Liver (tissue), 9 donors: Measurements from ENCODE around the gene GSAP. TPM values are rescaled to one million over a fixed set of nuclear protein-coding genes. Genes with fewer than 3 reads are reported as not detected.

Experiments
- DNase-seq: peaks from one replicate; pipeline ENCODE4 v3.0.0-alpha.2; 2017; ENCODE audit warnings: low spot score
- H3K27ac ChIP-seq, 2 donors: one replicate each; pipeline ENCODE4 v1.7.0; 2013; ENCODE audit warnings: inconsistent platforms in 2 of 2, low read length in 2 of 2, control low read depth in 1 of 2, low read depth in 1 of 2, mild to moderate bottlenecking in 1 of 2
- H3K27me3 ChIP-seq, 4 donors: one replicate each; pipeline versions ENCODE4 v1.6.1 to v1.7.0; 2013; ENCODE audit warnings: low read length in 3 of 4, inconsistent platforms in 1 of 4, mild to moderate bottlenecking in 1 of 4, moderate library complexity in 1 of 4; ENCODE audit not compliant: control insufficient read depth in 4 of 4, insufficient read depth in 4 of 4
- H3K36me3 ChIP-seq, 4 donors: one replicate each; pipeline versions ENCODE4 v1.6.1 to v1.7.0; 2013; ENCODE audit warnings: low read length in 3 of 4, mild to moderate bottlenecking in 3 of 4, low read depth in 1 of 4, moderate library complexity in 1 of 4; ENCODE audit not compliant: control insufficient read depth in 4 of 4, insufficient read depth in 3 of 4
- H3K4me1 ChIP-seq, 4 donors: one replicate each; pipeline versions ENCODE4 v1.6.1 to v1.7.0; 2013; ENCODE audit warnings: low read length in 3 of 4, mild to moderate bottlenecking in 3 of 4, moderate library complexity in 1 of 4; ENCODE audit not compliant: control insufficient read depth in 4 of 4, insufficient read depth in 4 of 4
- H3K4me3 ChIP-seq, 3 donors: one replicate each; pipeline versions ENCODE4 v1.6.1 to v1.7.0; 2013; ENCODE audit warnings: low read length in 3 of 3, control low read depth in 1 of 3, low read depth in 1 of 3, mild to moderate bottlenecking in 1 of 3
- H3K9ac ChIP-seq, 2 donors: one replicate each; pipeline ENCODE4 v1.7.0; 2013; ENCODE audit warnings: low read length in 2 of 2, mild to moderate bottlenecking in 2 of 2, moderate library complexity in 2 of 2, control low read depth in 1 of 2, low read depth in 1 of 2
- H3K9me3 ChIP-seq, 4 donors: one replicate each; pipeline versions ENCODE4 v1.6.1 to v1.7.0; 2013; ENCODE audit warnings: low read length in 3 of 4; ENCODE audit not compliant: control insufficient read depth in 4 of 4
- EGR1 ChIP-seq, 2 donors: IDR thresholded peaks; 2 replicates each; pipeline ENCODE4 v1.6.1; 2016 to 2018; ENCODE audit warnings: antibody characterized with exemption in 2 of 2, low read depth in 2 of 2
- FOXA1 ChIP-seq: IDR thresholded peaks from 2 replicates; pipeline ENCODE4 v1.6.1; 2016; ENCODE audit warnings: antibody characterized with exemption
- HNF4A ChIP-seq, 2 donors: conservative IDR thresholded peaks; 2 replicates each; pipeline ENCODE4 v1.6.1; 2016; ENCODE audit warnings: antibody characterized with exemption in 2 of 2, mild to moderate bottlenecking in 2 of 2
- HNF4G ChIP-seq: IDR thresholded peaks from 2 replicates; pipeline ENCODE4 v1.6.1; 2016; ENCODE audit warnings: antibody characterized with exemption
- NR2F2 ChIP-seq: IDR thresholded peaks from 2 replicates; pipeline ENCODE4 v1.6.1; 2016; ENCODE audit warnings: antibody characterized with exemption
- RAD21 ChIP-seq, 2 donors: IDR thresholded peaks; 2 replicates each; pipeline ENCODE4 v1.6.1; 2016; ENCODE audit warnings: antibody characterized with exemption in 2 of 2, mild to moderate bottlenecking in 2 of 2
- RXRA ChIP-seq, 2 donors: IDR thresholded peaks; 2 replicates each; pipeline ENCODE4 v1.6.1; 2017 to 2018; ENCODE audit warnings: antibody characterized with exemption in 2 of 2, mild to moderate bottlenecking in 1 of 2
- SP1 ChIP-seq: IDR thresholded peaks from 2 replicates; pipeline ENCODE4 v1.6.1; 2018; ENCODE audit warnings: antibody characterized with exemption, mild to moderate bottlenecking
- TAF1 ChIP-seq: conservative IDR thresholded peaks from 2 replicates; pipeline ENCODE4 v1.6.1; 2016; ENCODE audit warnings: antibody characterized with exemption, mild to moderate bottlenecking
- YY1 ChIP-seq: IDR thresholded peaks from 2 replicates; pipeline ENCODE4 v1.6.1; 2016; ENCODE audit warnings: antibody characterized with exemption, mild to moderate bottlenecking
- WGBS: extraction: QIAGEN DNeasy Blood & Tissue Kit; methylation state at CpG from one replicate; pipeline ENCODE4 v1.1.7; 2013; 5-methylcytosine and 5-hydroxymethylcytosine counted together
- polyA plus RNA-seq, 2 donors: library from polyadenylated mRNA; stranded (reverse) in 1 of 2; unstranded in 1 of 2; fragments of 200-250 nt in 1 of 2; fragments of >200 nt in 1 of 2; fragmentation: Nextera tagmentation in 1 of 2; extraction: Ambion mirVana in 1 of 2; gene quantifications; one replicate each; pipeline versions ENCODE4 v1.2.1 to v1.2.3, GENCODE V29; 2013 to 2015
- total RNA-seq, 2 donors: library from RNA; depleted of rRNA; stranded (reverse); fragments of >200 nt; gene quantifications; one replicate each; pipeline ENCODE4 v1.2.3, GENCODE V29; 2014
- TF ChIP-seq, protein P1 (sequence below): IDR thresholded peaks from 2 replicates; pipeline ENCODE4 v1.6.1; 2016; ENCODE audit warnings: antibody characterized with exemption
- TF ChIP-seq, protein P2 (sequence below): fragments of 150-350 bp; IDR thresholded peaks from 2 replicates; pipeline ENCODE4 v1.5.1; 2017; ENCODE audit warnings: improper control_type of control experiment, low read depth, low read length; ENCODE audit not compliant: missing input control
- TF ChIP-seq, protein P3 (sequence below): IDR thresholded peaks from 2 replicates; pipeline ENCODE4 v1.6.1; 2016; ENCODE audit warnings: antibody characterized with exemption
- donor health status: healthy.
- donor health status: healthy.
- donor health status: healthy.
- donor health status: healthy.
- donor health status: healthy.

The GSAP gene
- total and polyA plus RNA-seq, 4 donors: 4.1 to 30.9 (median 17.7) TPM

DNA sequence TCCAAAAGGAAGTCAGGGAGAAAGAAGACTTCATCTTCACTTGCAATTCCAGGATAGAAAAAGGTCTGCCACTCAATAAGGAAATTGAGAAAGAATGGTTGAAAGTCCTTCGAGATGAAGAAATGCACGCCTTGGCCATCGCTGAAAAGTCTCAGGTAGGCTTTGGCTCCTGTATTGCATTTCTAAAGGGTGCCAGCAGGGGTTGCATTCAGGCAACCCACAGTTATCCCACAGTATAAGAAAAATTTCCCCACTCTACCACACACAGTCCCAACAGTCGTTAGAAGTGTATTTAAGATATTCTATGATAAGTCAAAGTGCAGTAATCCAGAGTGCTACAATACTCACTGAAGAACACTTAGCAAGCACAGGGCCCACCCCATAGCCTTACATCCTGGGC lies 123.1 kb downstream of the GSAP start:
- Histone ChIP-seq H3K36me3 (no peaks in the 10 kb centered on the region), H3K27me3 (no peaks in the 10 kb centered on the region), H3K9me3 (no peaks in the 10 kb centered on the region), H3K27ac (no peak overlapping the region), H3K9ac (no peak overlapping the region), H3K4me3 (no peak overlapping the region), H3K4me1 (no peaks in the 10 kb centered on the region)
- WGBS: 88% methylated on average over 4 of the region's 4 CpGs
- no peak for DNase-seq
- TF ChIP-seq RXRA (IDR thresholded peaks at IDR 0.05): no peak
- TF ChIP-seq YY1: no peak
- TF ChIP-seq, protein P1, sequence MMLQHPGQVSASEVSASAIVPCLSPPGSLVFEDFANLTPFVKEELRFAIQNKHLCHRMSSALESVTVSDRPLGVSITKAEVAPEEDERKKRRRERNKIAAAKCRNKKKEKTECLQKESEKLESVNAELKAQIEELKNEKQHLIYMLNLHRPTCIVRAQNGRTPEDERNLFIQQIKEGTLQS: no peak
- TF ChIP-seq TAF1: no peak
- no peak for TF ChIP-seq HNF4G
- TF ChIP-seq HNF4A (conservative IDR thresholded peaks at IDR 0.05): no peak

DNA sequence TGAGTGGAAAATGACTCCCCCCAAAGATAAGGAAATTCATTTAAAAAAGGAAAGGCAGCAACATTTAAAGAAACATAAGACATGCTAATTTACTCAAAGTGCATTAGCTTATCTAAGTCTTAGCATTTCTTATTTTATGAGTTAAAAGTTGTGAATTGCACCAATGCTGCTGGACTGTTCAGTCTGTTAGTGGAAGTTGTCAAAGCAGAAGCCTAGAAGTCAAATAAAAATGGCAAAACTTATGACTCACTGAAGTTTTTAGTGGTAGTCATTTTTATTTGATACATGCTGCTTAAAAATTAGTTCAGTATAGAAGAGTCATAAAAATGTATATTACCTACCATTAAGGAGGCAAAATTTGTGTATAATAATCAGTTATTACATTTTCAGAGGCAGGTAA lies 125.7 kb downstream of the GSAP start:
- Histone ChIP-seq H3K9ac (no peak overlapping the region), H3K36me3 (no peaks in the 10 kb centered on the region), H3K4me3 (no peak overlapping the region), H3K27ac (no peak overlapping the region), H3K4me1 (no peaks in the 10 kb centered on the region), H3K9me3 (no peaks in the 10 kb centered on the region), H3K27me3 (no peaks in the 10 kb centered on the region)
- TF ChIP-seq YY1 (no peak), RAD21 (IDR thresholded peaks at IDR 0.05) (no peak), FOXA1 (no peak), TAF1 (no peak), HNF4A (conservative IDR thresholded peaks at IDR 0.05) (no peak), SP1 (no peak), EGR1 (IDR thresholded peaks at IDR 0.05; ENCODE audit: low read depth in 2 of 2) (no peak), HNF4G (no peak), RXRA (IDR thresholded peaks at IDR 0.05) (no peak)
- TF ChIP-seq, protein P2, sequence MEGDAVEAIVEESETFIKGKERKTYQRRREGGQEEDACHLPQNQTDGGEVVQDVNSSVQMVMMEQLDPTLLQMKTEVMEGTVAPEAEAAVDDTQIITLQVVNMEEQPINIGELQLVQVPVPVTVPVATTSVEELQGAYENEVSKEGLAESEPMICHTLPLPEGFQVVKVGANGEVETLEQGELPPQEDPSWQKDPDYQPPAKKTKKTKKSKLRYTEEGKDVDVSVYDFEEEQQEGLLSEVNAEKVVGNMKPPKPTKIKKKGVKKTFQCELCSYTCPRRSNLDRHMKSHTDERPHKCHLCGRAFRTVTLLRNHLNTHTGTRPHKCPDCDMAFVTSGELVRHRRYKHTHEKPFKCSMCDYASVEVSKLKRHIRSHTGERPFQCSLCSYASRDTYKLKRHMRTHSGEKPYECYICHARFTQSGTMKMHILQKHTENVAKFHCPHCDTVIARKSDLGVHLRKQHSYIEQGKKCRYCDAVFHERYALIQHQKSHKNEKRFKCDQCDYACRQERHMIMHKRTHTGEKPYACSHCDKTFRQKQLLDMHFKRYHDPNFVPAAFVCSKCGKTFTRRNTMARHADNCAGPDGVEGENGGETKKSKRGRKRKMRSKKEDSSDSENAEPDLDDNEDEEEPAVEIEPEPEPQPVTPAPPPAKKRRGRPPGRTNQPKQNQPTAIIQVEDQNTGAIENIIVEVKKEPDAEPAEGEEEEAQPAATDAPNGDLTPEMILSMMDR: no peak
- TF ChIP-seq, protein P1: no peak
- TF ChIP-seq, protein P3, sequence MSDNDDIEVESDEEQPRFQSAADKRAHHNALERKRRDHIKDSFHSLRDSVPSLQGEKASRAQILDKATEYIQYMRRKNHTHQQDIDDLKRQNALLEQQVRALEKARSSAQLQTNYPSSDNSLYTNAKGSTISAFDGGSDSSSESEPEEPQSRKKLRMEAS: no peak
- DNase-seq: no peak

DNA sequence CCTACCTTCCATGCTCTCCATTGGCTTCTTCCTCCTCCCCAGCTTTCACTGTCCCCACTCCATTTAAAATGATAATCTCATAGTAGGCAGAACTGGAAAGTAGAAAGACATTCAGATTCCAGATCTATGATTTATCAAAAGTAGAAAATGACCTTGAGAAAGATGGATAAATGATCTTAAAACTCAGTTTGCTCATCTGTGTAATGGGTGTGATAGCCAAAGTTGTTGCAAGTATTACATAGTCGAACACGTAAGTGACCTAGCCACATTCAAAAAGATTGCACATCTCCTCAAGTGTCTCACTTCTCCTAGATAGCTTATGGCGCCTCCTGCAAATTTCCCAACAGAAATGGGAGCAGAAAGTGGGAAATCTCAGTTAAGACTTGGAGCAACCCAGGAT lies 126.8 kb downstream of the GSAP start:
- 98% methylated on average over 3 of the region's 3 CpGs for WGBS
- DNase-seq: no peak
- no peaks in the 10 kb centered on the region for H3K36me3 ChIP-seq

More for the DNA sequence above, 126.8 kb downstream of the GSAP start:
- TF ChIP-seq NR2F2: no peak
- TF ChIP-seq, protein P1: no peak
- TF ChIP-seq, protein P3: no peak
- TF ChIP-seq HNF4A (conservative IDR thresholded peaks at IDR 0.05): no peak
- TF ChIP-seq RAD21 (IDR thresholded peaks at IDR 0.05): no peak
- no peak for TF ChIP-seq SP1
- no peak for TF ChIP-seq EGR1 (IDR thresholded peaks at IDR 0.05; ENCODE audit: low read depth in 2 of 2)
- Histone ChIP-seq H3K27ac (no peak overlapping the region), H3K9ac (no peak overlapping the region), H3K9me3 (no peaks in the 10 kb centered on the region), H3K27me3 (no peaks in the 10 kb centered on the region), H3K4me3 (no peak overlapping the region), H3K4me1 (no peaks in the 10 kb centered on the region)
